IgD-negative memory B cell (primary cell): ENCODE measurements around the gene FBN1. TPM values are rescaled to one million over a fixed set of nuclear protein-coding genes. Genes with fewer than 3 reads are reported as not detected.

Experiments used
- H3K27ac Mint-ChIP-seq, 3 donors: one replicate each; pipeline ENCODE4 v1.8.0; 2020 to 2022; ENCODE audit warnings: mild to moderate bottlenecking in 3 of 3, mixed read lengths in 3 of 3, moderate library complexity in 1 of 3
- H3K27me3 Mint-ChIP-seq: one replicate; pipeline ENCODE4 v1.8.0; 2021; ENCODE audit warnings: mixed read lengths
- H3K36me3 Mint-ChIP-seq: one replicate; pipeline ENCODE4 v1.8.0; 2020; ENCODE audit warnings: mild to moderate bottlenecking, mixed read lengths
- H3K4me1 Mint-ChIP-seq, 3 donors: one replicate each; pipeline ENCODE4 v1.8.0; 2020 to 2022; ENCODE audit warnings: mixed read lengths in 3 of 3, mild to moderate bottlenecking in 1 of 3
- H3K4me3 Mint-ChIP-seq, 4 donors: one replicate each; pipeline ENCODE4 v1.8.0; 2020 to 2022; ENCODE audit warnings: mild to moderate bottlenecking in 4 of 4, mixed read lengths in 4 of 4, moderate library complexity in 3 of 4
- H3K9me3 Mint-ChIP-seq, 3 donors: one replicate each; pipeline ENCODE4 v1.8.0; 2020 to 2021; ENCODE audit warnings: mixed read lengths in 3 of 3, mild to moderate bottlenecking in 1 of 3
- polyA plus RNA-seq: library from polyadenylated mRNA; unstranded; fragments of 300-500 nt; fragmentation: Illumina TruSeq; gene quantifications from one replicate; pipeline ENCODE4 v1.2.3, GENCODE V29; 2021

Gene FBN1
- polyA plus RNA-seq = not detected

DNA sequence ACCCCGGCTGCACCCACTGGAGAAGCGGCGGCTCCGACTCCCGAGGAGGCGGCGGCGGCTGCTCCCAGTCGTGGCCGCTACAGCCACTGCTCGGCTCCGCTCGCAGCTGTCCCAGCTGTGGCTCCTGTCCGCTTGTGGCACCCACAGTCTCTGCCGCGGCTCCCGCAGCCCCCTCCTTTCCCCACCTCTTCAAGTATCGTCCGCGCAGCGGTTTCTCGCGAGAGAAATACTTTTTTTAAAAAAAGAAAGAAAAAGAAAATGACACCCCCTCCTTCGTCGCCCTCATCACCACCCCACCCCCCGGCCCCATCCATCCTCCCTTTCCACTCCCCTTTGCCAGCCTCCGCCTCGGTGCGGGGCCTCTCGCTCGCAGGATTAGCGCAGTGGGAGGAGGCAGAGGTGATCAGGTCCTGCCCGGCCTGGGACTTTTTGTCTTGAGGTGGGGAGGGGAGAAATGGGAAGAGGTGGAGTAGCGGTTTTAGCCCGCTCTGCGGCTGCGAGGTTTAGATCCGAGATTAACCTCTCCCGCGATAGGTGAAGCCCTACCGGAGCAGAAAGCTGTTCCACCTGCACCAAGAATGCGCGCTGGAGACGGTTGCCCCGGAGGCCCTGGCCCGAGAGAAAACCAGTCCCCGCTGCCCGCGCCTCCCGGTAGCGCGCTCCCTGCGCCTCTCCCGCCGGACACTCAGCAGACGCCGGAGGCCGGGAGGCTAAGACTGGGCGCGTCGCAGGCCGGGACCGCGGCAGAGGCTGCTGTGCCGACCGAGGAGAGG is at the start of gene FBN1:
Gene FBN1, minus strand, starts transcription at position 152 of the 773 bp plus-strand sequence. CDS start 940 bp downstream, outside the sequence.
- no peak within 1 kb of the TSS for H3K27ac Mint-ChIP-seq
- H3K9me3 Mint-ChIP-seq = no peaks in the 10 kb centered on the region
- peaks cover 0 to 6% (median 4%) of the 10 kb centered on the region in 3 donors for H3K4me1 Mint-ChIP-seq
- peaks cover 18% of the 10 kb centered on the region for H3K27me3 Mint-ChIP-seq
- peaks cover 2% of the 10 kb centered on the region for H3K36me3 Mint-ChIP-seq
- H3K4me3 Mint-ChIP-seq = peak within 1 kb of the TSS in 3 of 4 donors; percentile 70 to 88 (median 83)

DNA sequence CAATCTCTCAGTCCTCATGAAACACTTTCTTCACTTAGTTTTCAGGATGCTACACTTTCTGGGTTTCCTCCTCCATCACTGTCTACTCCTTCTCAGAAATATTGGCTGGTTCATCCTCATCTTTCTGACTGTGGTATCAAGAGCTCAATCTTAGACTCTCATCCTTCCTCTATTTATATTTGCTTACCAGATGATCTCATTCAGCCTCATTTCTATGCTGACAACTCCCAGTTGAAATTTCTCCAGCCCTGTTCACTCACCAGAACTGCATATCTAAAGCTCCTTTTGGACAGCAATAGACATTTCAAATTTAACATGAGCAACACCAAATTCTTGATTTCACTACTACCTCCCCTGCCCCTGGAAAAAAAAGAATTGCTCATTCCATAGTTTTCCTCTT is 48.0 kb upstream of the FBN1 start:
- Mint-ChIP-seq H3K4me3 (peak overlapping the region in 1 of 4 donors; percentile 5), H3K9me3 (no peaks in the 10 kb centered on the region), H3K36me3 (no peaks in the 10 kb centered on the region), H3K27me3 (no peaks in the 10 kb centered on the region), H3K27ac (no peak overlapping the region), H3K4me1 (peaks cover 0 to 4% (median 0%) of the 10 kb centered on the region in 3 donors)

DNA sequence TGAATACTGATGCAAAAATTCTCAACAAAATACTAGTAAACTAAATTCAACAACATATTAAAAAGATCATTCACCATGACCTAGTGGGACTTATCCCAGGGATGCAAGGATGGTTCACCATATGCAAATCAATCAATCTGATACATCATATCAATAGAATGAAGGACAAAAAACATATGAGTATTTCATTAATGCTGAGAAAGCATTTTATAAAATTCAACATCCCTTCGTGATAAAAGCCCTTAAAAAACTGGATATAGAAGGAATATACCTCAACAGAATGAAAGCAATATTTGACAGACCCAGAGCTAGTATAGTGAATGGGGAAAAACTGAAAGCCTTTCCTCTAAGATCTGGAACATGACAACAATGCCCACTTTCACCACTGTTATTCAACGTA is 43.0 kb upstream of the FBN1 start:
- Mint-ChIP-seq H3K9me3 (peaks cover 0 to 14% (median 3%) of the 10 kb centered on the region in 3 donors), H3K27ac (no peak overlapping the region), H3K36me3 (peaks cover 3% of the 10 kb centered on the region), H3K4me3 (no peak overlapping the region), H3K4me1 (no peaks in the 10 kb centered on the region), H3K27me3 (no peaks in the 10 kb centered on the region)

DNA sequence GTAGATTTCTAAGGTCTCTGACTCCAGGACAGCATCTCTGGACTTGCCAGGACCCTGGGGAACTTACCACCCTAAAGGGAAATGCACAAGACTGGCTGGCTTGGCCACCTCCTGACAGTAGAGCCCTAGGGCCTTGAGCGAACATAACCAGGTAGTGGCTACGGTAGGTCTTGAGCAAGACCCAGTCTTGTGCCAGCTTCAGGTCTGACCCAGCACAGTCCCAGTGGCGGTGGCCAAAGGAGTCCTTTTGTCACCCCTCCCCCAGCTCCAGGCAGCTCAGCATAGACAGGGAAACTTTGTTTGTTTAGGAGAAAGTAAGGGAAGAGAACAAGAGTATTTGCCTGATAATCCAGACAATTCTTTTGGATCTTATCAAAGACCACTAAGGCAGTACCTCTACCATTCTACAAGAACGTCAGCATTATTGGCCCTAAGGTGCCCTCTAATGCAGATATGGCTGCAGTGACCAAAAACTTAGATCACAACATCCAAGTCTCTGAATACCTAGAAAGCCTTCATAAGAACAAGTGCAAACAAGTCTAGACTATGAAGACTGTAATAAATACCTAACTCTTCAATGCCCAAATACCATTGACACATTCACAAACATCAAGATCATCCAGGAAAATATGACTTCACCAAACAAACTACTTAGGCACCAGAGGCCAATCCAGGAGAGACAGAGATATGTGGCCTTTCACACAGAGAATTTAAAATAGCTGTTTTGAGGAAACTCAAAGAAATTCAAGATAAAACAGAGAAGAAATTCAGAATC is 38.7 kb upstream of the FBN1 start:
- no peak overlapping the region for H3K4me3 Mint-ChIP-seq

DNA sequence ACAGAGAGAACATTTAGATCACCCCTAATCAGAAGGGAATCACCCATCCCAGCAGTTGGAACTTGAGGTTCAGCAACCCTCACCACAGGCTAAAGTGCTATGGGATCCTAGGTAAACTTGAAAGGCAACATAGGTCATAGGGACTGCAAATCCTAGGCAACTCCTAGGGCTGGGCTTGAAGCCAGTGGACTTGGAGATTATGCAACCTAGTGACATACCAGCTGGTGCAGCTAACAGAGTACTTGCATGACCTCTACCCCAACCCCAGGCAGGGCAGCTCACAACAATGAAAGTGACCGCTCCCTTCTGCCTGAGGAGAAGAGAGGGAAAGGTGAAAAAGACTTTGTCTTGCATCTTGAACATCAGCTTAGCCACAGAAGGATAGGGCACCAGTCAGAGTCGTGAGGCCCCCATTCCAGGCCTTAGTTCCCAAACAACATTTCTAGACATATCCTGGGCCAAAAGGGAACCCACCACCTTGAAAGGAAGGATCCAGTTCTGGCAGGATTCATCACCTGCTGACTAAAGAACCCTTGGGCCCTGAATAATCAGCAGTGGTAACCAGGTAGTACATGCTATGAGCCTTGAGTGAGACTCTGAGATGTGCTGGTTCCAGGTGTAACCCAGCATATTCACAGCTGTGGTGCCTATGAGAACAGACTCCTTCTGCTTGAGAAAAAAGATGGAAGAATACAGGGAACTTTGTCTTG is 37.6 kb upstream of the FBN1 start:
- H3K9me3 Mint-ChIP-seq = peaks cover 0 to 14% (median 3%) of the 10 kb centered on the region in 3 donors
- H3K27ac Mint-ChIP-seq = no peak overlapping the region
- no peak overlapping the region for H3K4me3 Mint-ChIP-seq
- H3K4me1 Mint-ChIP-seq = no peaks in the 10 kb centered on the region
- peaks cover 3% of the 10 kb centered on the region for H3K36me3 Mint-ChIP-seq
- no peaks in the 10 kb centered on the region for H3K27me3 Mint-ChIP-seq

More for the DNA sequence above, 38.7 kb upstream of the FBN1 start:
- Mint-ChIP-seq H3K36me3 (peaks cover 3% of the 10 kb centered on the region), H3K27ac (no peak overlapping the region), H3K27me3 (no peaks in the 10 kb centered on the region), H3K9me3 (peaks cover 0 to 14% (median 3%) of the 10 kb centered on the region in 3 donors), H3K4me1 (no peaks in the 10 kb centered on the region)

DNA sequence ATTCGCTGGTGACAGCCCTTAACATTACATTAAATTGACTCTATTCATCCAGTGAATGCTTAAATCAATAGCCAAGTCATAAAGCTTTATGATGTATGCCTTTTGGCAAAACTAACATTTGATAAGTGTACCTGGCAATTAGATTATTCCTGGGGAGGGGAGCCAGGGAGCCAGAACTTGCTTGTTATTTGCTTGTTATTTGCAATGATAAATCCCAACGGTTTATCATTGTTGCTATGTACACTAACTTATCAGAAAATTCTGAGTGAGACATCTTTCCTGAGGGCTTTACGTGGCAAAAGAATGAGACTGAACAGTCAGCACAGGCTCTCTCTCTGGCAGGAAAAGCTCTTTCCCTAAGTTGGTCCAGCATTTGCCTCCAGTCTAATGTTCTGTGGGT is 35.8 kb upstream of the FBN1 start:
- H3K27ac Mint-ChIP-seq = no peak overlapping the region
- H3K27me3 Mint-ChIP-seq = no peaks in the 10 kb centered on the region
- no peaks in the 10 kb centered on the region for H3K4me1 Mint-ChIP-seq
- H3K9me3 Mint-ChIP-seq = peaks cover 0 to 9% (median 2%) of the 10 kb centered on the region in 3 donors
- H3K36me3 Mint-ChIP-seq = peaks cover 3% of the 10 kb centered on the region
- H3K4me3 Mint-ChIP-seq = no peak overlapping the region

DNA sequence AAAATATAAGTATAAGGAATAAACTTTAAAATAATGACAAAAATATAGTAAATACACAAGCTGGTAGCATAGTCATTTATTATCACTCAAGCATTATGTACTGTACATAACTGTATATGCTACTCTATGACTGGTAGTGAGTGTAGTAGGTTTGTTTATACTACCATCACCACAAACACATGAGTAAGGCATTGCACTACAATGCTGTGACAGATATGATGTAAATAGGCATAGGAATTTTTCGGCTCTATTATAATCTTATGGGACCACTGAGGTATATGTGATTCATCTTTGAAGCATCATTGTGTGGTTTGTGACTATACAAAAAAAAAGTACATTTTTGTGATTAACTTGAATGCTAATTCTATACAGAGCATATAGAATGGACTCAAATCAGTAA is 35.3 kb upstream of the FBN1 start:
- Mint-ChIP-seq H3K4me1 (no peaks in the 10 kb centered on the region), H3K36me3 (peaks cover 3% of the 10 kb centered on the region), H3K4me3 (no peak overlapping the region), H3K9me3 (peaks cover 0 to 8% (median 0%) of the 10 kb centered on the region in 3 donors), H3K27ac (no peak overlapping the region), H3K27me3 (no peaks in the 10 kb centered on the region)

DNA sequence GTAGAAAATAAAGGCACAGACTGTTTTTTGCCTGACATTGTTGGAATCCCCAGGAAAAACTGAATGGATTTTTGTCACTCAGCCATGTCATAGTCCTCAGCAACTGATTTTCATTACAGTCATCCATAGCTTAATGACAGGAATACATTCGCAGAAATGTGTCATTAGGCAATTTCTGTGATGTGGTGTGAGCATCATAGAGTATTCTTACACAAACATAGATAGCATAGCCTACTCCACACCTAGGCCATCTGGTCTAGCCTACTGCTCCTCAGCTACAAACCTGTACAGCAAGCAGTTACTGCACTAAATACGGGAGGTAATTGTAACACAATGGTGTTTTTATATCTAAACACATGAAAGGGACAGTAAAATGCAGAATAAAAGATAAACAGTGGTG is 34.4 kb upstream of the FBN1 start:
- Mint-ChIP-seq H3K9me3 (no peaks in the 10 kb centered on the region), H3K27me3 (no peaks in the 10 kb centered on the region), H3K36me3 (peaks cover 3% of the 10 kb centered on the region), H3K4me3 (no peak overlapping the region), H3K4me1 (no peaks in the 10 kb centered on the region), H3K27ac (no peak overlapping the region)

DNA sequence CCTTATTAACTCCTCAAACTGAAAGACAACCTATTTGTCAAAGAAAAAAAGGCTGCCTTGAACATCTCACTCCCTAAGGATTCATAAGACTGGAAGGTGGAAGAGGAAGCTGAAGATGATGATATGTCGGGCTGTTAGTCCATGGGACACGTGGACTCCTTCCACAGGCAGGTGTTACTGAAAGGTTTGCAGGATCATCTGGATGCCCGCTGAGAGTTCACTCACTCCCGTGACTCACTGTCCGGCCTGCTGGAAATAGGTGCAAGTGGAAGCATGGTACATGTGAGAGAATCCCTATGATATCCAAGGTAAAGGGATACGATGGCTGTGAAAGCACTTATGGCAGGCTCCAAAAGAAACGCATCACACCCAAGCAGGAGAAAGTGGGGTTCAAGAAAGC is 33.3 kb upstream of the FBN1 start:
- no peak overlapping the region for H3K27ac Mint-ChIP-seq
- H3K36me3 Mint-ChIP-seq = no peaks in the 10 kb centered on the region
- no peaks in the 10 kb centered on the region for H3K4me1 Mint-ChIP-seq
- no peak overlapping the region for H3K4me3 Mint-ChIP-seq
- H3K9me3 Mint-ChIP-seq = no peaks in the 10 kb centered on the region
- no peaks in the 10 kb centered on the region for H3K27me3 Mint-ChIP-seq

DNA sequence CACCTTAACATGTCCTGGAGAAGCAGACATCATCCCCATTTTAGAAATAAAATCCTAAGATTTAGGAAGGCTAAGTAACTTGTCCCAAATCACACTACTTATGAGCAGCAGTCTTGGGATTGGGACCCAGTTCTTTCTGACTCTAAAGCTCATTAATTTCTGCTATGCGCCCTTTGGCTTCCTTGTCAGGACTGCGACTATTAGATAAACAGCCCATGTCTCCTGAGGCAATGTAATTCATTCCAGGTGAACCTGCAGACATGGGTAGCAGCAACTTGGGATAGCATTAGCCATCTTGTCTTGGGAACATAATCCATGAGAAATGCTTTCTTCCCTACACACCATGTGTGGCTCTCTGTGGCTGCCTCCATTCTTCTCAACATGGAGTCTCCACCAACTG is 32.3 kb upstream of the FBN1 start:
- Mint-ChIP-seq H3K36me3 (no peaks in the 10 kb centered on the region), H3K9me3 (no peaks in the 10 kb centered on the region), H3K4me3 (no peak overlapping the region), H3K4me1 (no peaks in the 10 kb centered on the region), H3K27ac (no peak overlapping the region), H3K27me3 (no peaks in the 10 kb centered on the region)

DNA sequence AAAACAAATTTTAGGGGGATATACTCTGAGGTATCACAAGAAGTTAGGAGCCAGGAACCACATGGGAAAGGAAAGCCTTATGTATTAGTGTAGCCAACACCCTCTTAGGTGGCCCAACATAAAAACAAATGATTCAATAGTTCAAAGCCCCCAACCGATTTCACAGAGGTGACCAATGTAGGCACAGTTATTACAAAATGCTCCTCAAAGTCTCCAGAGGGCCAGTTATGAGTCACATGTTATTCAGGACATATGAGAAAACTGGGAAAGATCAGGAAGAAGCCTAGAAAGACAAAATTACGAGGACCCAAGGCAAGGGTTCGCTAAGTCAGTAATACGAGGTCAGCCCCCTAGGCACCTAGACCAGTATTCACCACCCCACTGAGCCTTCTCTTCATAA is 29.9 kb upstream of the FBN1 start:
- Mint-ChIP-seq H3K36me3 (no peaks in the 10 kb centered on the region), H3K4me3 (no peak overlapping the region), H3K4me1 (no peaks in the 10 kb centered on the region), H3K27ac (no peak overlapping the region), H3K27me3 (no peaks in the 10 kb centered on the region), H3K9me3 (peaks cover 0 to 2% (median 0%) of the 10 kb centered on the region in 3 donors)

DNA sequence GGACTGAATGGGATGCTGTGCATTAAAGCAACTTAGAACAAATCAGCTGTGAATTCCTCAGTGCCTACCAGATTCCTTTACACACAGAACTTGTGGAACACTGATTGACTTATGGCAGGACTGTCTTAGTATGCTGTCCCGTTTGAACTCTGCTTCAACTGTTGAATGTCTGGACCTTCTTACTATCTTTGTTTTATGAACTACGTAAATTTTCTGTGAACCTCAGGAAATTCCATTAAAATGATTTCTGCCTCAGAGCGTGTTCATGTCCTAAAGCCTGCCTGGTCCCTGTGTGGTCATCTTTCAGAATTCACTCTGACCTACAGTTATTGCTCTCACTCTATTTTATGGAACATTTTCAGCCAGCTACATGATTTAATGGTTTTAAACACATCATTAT is 29.4 kb upstream of the FBN1 start:
- Mint-ChIP-seq H3K9me3 (peaks cover 0 to 2% (median 0%) of the 10 kb centered on the region in 3 donors), H3K36me3 (no peaks in the 10 kb centered on the region), H3K27ac (no peak overlapping the region), H3K4me3 (no peak overlapping the region), H3K4me1 (no peaks in the 10 kb centered on the region), H3K27me3 (no peaks in the 10 kb centered on the region)

DNA sequence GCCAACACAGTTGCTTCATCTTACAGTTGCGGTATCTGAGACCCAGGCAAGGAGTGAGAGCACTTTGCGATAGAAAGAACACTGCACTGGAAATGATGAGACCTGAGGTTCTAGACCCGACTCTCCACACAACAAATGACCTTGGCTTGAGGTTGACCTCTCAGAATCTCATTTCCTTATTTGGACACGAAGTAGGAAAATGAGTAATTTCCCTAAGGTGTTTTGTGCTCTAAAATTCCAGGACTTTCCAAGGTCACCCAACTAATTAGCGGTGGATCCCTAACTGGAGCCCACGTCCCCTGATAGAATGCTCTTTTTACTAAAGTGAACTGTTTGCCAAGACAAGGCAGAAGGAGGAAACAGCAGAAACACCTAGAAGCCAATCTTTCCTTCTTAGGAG is 26.7 kb upstream of the FBN1 start:
- H3K27ac Mint-ChIP-seq = no peak overlapping the region
- no peak overlapping the region for H3K4me3 Mint-ChIP-seq
- peaks cover 0 to 2% (median 0%) of the 10 kb centered on the region in 3 donors for H3K9me3 Mint-ChIP-seq
- H3K4me1 Mint-ChIP-seq = no peaks in the 10 kb centered on the region
- no peaks in the 10 kb centered on the region for H3K36me3 Mint-ChIP-seq
- peaks cover 1% of the 10 kb centered on the region for H3K27me3 Mint-ChIP-seq

DNA sequence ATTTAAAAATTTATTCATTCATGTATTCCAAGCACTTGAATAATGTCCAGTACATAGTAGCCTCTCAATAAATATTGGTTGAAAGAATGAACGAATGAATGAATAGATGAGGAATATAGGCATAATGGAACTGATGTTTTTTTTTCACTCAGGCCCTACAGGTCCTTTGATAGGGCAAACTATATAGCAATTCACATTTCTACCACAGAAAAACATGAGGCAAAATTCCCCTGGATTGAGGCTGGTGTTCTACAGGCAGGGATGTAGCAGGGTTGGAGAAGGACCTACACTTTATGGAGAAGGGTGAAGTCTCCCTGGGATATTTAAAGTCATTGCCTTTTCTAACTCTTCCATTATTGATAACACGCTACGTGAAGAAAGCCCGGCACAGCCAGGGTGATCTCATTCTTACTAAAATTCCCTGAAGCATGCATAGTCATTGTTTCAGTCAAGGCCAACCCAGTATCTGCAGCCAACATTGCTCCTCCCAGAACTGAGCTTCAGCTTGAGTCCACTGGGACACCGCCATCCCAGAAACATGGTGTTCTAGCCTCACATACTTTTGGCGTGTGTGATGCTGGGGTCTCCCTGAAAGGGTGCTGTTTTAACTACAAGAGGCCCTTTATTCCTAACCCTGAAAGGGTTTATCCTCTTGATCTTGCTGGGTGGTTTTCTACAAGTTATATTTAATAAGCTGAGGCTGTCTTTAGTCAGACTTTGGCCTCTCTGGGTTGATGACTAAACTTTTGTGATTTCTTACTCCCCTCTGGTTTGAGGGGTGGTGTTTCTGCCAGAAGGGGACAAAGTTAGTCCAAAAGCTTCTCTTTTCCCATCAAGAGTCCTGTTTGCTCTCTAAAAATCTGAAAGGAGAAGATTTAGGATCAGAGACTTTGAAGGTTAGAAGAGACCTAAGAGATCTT is 25.9 kb upstream of the FBN1 start:
- no peaks in the 10 kb centered on the region for H3K4me1 Mint-ChIP-seq
- H3K36me3 Mint-ChIP-seq = no peaks in the 10 kb centered on the region
- peaks cover 1% of the 10 kb centered on the region for H3K27me3 Mint-ChIP-seq
- no peak overlapping the region for H3K27ac Mint-ChIP-seq
- no peak overlapping the region for H3K4me3 Mint-ChIP-seq
- peaks cover 0 to 2% (median 0%) of the 10 kb centered on the region in 3 donors for H3K9me3 Mint-ChIP-seq
